Activated CD4-positive, alpha-beta T cell treated with anti-CD3 and anti-CD28 coated beads, Interleukin-2, amount 10 ng/mL, durations not matched to agents 7 days and 5 days (primary cell): ENCODE data around the gene PRPSAP2. TPM values are rescaled to one million over a fixed set of nuclear protein-coding genes. Genes with fewer than 3 reads are reported as not detected.

ENCODE experiments used
- CTCF ChIA-PET: fragments of 350-600 bp; sonication (Branson Sonifier 250); formaldehyde crosslinking; loops from one replicate; lab custom pipeline; 2021; ENCODE audit warnings: antibody characterized with exemption; lab: Charles Lee
- POLR2A ChIA-PET: fragments of 350-600 bp; sonication (Branson Sonifier 250); formaldehyde crosslinking; loops from one replicate; lab custom pipeline; 2021; ENCODE audit warnings: antibody characterized with exemption; lab: Charles Lee
- DNase-seq: peaks from one replicate; pipeline ENCODE4 v3.0.0-alpha.2; 2020
- H3K27ac Mint-ChIP-seq: one replicate; pipeline ENCODE4 v1.8.0; 2021; ENCODE audit warnings: mild to moderate bottlenecking, moderate library complexity, mixed read lengths
- H3K27me3 Mint-ChIP-seq: one replicate; pipeline ENCODE4 v1.8.0; 2021; ENCODE audit warnings: mixed read lengths
- H3K36me3 Mint-ChIP-seq: one replicate; pipeline ENCODE4 v1.8.0; 2021; ENCODE audit warnings: low read depth, mixed read lengths
- H3K4me1 Mint-ChIP-seq: one replicate; pipeline ENCODE4 v1.8.0; 2021; ENCODE audit warnings: mixed read lengths
- H3K4me3 Mint-ChIP-seq: one replicate; pipeline ENCODE4 v1.8.0; 2021; ENCODE audit warnings: mild to moderate bottlenecking, moderate library complexity, mixed read lengths
- H3K9me3 Mint-ChIP-seq: one replicate; pipeline ENCODE4 v1.8.0; 2021; ENCODE audit warnings: mixed read lengths
- total RNA-seq, 2 experiments: library from RNA; stranded (reverse); gene quantifications; one replicate each; pipeline ENCODE4 v1.2.3, GENCODE V29; 2021

Gene PRPSAP2
- total RNA-seq, 2 experiments from 2014 or later, result 47.2 to 49.0 TPM

- Mint-ChIP-seq H3K36me3 (no peaks in the 10 kb centered on the region), H3K27me3 (no peaks in the 10 kb centered on the region), H3K4me1 (peaks cover 9% of the 10 kb centered on the region), H3K27ac (no peak overlapping the region), H3K4me3 (no peak overlapping the region), H3K9me3 (no peaks in the 10 kb centered on the region)
- DNase-seq, result no peak
- ChIA-PET POLR2A (no interaction called here), CTCF (interaction anchor here (0.8 kb wide), 1 partner anchor 9 kb away, joined by 3 read pairs; no protein-coding TSS in a partner anchor)
These were observed 110.4 kb downstream of the PRPSAP2 start for GRCh38 chr17:18968345-18968744.

- no peaks in the 10 kb centered on the region for H3K27me3 Mint-ChIP-seq
- no peaks in the 10 kb centered on the region for H3K9me3 Mint-ChIP-seq
- DNase-seq, result no peak
- ChIA-PET CTCF (interaction anchor here (0.8 to 1.7 kb wide), 2 partner anchors 8 to 9 kb away, joined by 3 to 7 read pairs; no protein-coding TSS in a partner anchor), POLR2A (no interaction called here)
- H3K4me1 Mint-ChIP-seq, result peaks cover 9% of the 10 kb centered on the region
- no peak overlapping the region for H3K4me3 Mint-ChIP-seq
- H3K27ac Mint-ChIP-seq, result no peak overlapping the region
- no peaks in the 10 kb centered on the region for H3K36me3 Mint-ChIP-seq
These were observed 111.3 kb downstream of the PRPSAP2 start for GRCh38 chr17:18968945-18969887.

DNA sequence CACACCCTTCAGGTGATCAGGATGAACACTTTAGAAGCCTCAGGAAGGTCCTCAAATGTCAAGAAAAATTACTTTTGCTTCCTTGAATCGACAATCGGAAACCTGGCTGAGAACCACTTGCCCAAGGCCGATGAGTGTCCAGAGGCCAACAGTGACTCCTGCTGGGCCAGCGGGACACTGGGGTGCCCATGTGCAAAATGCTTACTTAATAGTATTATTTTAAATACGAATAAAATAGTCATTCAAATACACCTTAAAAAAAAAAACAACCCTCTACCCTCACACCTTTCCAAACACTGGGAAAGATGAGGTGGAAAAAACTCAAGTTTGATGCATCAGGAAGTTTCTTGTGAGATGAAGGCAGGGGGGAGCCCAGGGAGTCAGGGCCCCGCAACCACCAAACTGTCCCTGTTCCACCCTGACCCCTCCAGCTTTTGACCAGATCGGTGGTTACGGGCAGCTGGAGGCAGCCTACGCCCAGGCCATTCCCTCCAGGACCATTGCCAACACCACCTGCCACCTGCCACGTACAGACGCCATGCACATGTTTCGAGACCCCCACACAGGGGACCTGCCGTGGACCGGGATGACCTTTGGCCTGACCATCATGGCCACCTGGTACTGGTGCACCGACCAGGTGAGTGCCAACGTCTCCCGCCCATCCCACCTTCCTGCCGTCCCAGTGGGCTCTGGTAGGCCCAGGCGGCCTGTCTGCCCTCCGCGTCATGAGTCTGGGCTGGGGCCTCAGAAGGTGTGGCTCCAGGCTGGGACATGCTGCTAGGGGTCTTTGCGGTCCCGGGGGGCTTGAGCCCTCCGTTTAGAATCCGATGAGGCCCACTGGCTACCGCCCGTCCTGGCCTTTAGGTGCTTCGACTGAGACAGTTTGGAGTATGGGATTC is 112.9 kb downstream of the PRPSAP2 start:
- Mint-ChIP-seq H3K27ac (no peak overlapping the region), H3K36me3 (no peaks in the 10 kb centered on the region)
- POLR2A ChIA-PET, result no interaction called here

DNA sequence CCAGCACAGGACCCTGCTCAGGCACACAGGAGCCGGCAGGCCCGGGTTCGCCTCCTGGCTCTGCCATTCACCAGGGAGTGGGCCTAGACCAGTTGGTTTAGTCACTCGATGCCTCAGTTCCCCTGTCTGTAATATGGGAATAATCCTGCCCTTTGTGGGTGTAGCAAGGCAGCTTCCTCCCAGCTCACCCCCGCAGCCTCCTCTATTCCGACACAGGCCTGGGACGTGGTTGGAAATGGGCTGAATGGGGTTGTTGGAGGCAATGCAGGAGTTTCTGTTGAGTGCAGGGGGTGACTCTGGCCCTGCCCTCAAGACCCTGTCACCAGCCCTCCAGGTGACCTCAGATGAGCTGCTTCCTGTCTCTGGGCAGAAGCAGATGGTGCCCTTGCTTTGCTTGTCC is 113.9 kb downstream of the PRPSAP2 start:
- no peak overlapping the region for H3K27ac Mint-ChIP-seq
- H3K36me3 Mint-ChIP-seq, result no peaks in the 10 kb centered on the region
- H3K4me3 Mint-ChIP-seq, result no peak overlapping the region
- peaks cover 9% of the 10 kb centered on the region for H3K4me1 Mint-ChIP-seq
- POLR2A ChIA-PET, result interaction anchor here (0.6 kb wide), 1 partner anchor 111 kb away, joined by 3 read pairs; no protein-coding TSS in a partner anchor
- H3K27me3 Mint-ChIP-seq, result no peaks in the 10 kb centered on the region
- DNase-seq, result no peak
- no peaks in the 10 kb centered on the region for H3K9me3 Mint-ChIP-seq
- CTCF ChIA-PET, result interaction anchor here (1.0 kb wide), 1 partner anchor 19 kb away, joined by 3 read pairs; no protein-coding TSS in a partner anchor

More for the DNA sequence above, 112.9 kb downstream of the PRPSAP2 start:
- no peak overlapping the region for H3K4me3 Mint-ChIP-seq
- H3K9me3 Mint-ChIP-seq, result no peaks in the 10 kb centered on the region
- peaks cover 9% of the 10 kb centered on the region for H3K4me1 Mint-ChIP-seq
- CTCF ChIA-PET, result interaction anchor here (1.0 to 1.7 kb wide), 2 partner anchors 10 to 20 kb away, joined by 3 to 7 read pairs; no protein-coding TSS in a partner anchor
- no peaks in the 10 kb centered on the region for H3K27me3 Mint-ChIP-seq
- no peak for DNase-seq

- DNase-seq, result no peak
- Mint-ChIP-seq H3K9me3 (no peaks in the 10 kb centered on the region), H3K4me3 (no peak overlapping the region), H3K4me1 (peaks cover 5% of the 10 kb centered on the region), H3K36me3 (no peaks in the 10 kb centered on the region), H3K27me3 (no peaks in the 10 kb centered on the region), H3K27ac (no peak overlapping the region)
- CTCF ChIA-PET, result interaction anchor here (1.2 to 1.9 kb wide), 2 partner anchors 13 to 76 kb away, joined by 3 to 6 read pairs; no protein-coding TSS in a partner anchor
- POLR2A ChIA-PET, result no interaction called here
These were observed 116.6 kb downstream of the PRPSAP2 start for GRCh38 chr17:18974407-18975149.

GRCh38 chr17:18975597-18975996 is 117.7 kb downstream of the PRPSAP2 start:
- ChIA-PET CTCF (interaction anchor here (0.7 to 1.4 kb wide), 3 partner anchors 13 to 77 kb away, joined by 3 to 7 read pairs (median 3); no protein-coding TSS in a partner anchor), POLR2A (no interaction called here)
- H3K27me3 Mint-ChIP-seq, result no peaks in the 10 kb centered on the region
- DNase-seq, result no peak
- H3K36me3 Mint-ChIP-seq, result no peaks in the 10 kb centered on the region
- no peaks in the 10 kb centered on the region for H3K9me3 Mint-ChIP-seq
- no peak overlapping the region for H3K4me3 Mint-ChIP-seq
- no peak overlapping the region for H3K27ac Mint-ChIP-seq
- no peaks in the 10 kb centered on the region for H3K4me1 Mint-ChIP-seq

DNA sequence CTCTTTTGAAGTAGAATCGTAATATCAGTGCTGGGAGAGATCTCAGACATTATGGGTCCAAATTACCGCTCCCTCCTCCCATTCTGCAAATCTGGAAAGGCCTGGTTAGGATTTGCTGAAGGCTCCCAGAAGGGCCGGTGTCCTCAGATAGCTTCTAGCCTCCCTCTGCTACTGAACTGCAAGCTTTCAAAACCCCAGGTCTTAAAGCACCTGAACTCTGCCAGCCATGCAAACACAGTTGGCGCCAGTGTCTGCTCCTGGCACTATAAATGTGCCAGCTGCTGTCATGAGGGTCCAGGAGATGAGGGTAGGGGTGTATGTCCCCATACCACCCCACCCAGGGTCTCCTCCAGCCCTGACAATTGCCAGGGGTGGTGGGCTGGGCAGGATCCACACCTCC is 118.3 kb downstream of the PRPSAP2 start:
- ChIA-PET POLR2A (no interaction called here), CTCF (interaction anchor here (0.7 to 1.4 kb wide), 3 partner anchors 9 to 15 kb away, joined by 3 to 7 read pairs (median 3); no protein-coding TSS in a partner anchor)
- H3K27ac Mint-ChIP-seq, result no peak overlapping the region
- no peak overlapping the region for H3K4me3 Mint-ChIP-seq
- no peaks in the 10 kb centered on the region for H3K36me3 Mint-ChIP-seq
- no peaks in the 10 kb centered on the region for H3K27me3 Mint-ChIP-seq
- H3K9me3 Mint-ChIP-seq, result no peaks in the 10 kb centered on the region
- H3K4me1 Mint-ChIP-seq, result no peaks in the 10 kb centered on the region
- DNase-seq, result no peak

- DNase-seq, result no peak
- no peaks in the 10 kb centered on the region for H3K9me3 Mint-ChIP-seq
- H3K4me1 Mint-ChIP-seq, result no peaks in the 10 kb centered on the region
- H3K36me3 Mint-ChIP-seq, result no peaks in the 10 kb centered on the region
- H3K27me3 Mint-ChIP-seq, result no peaks in the 10 kb centered on the region
- H3K27ac Mint-ChIP-seq, result no peak overlapping the region
- H3K4me3 Mint-ChIP-seq, result no peak overlapping the region
- CTCF ChIA-PET, result interaction anchor here (1.0 to 1.2 kb wide), 2 partner anchors 8 to 19 kb away, joined by 3 read pairs; no protein-coding TSS in a partner anchor
- POLR2A ChIA-PET, result no interaction called here
These were observed 119.1 kb downstream of the PRPSAP2 start for GRCh38 chr17:18977021-18977420.

DNA sequence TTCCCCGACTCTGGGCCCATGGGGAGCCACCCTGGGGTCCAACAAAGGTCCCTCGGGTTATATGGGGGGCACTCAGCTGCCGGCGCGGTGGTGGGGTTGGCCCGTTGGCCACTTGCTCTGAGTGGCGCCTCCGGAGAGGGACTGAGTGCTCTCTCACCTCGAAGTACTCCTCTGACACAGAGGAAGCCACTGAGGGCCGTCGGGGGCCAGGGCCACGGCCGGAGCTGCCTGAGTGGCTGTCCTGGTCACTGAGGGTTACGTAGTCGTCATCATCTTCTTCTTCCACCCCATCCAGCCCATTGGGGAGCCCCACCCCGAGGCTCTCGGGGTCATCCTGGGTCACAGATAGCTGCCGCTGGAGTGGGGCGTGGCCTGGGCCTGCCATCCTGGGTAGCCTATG is 119.7 kb downstream of the PRPSAP2 start:
- DNase-seq, result no peak
- ChIA-PET POLR2A (no interaction called here), CTCF (interaction anchor here (0.6 to 1.2 kb wide), 3 partner anchors 9 to 20 kb away, joined by 3 read pairs; no protein-coding TSS in a partner anchor)
- no peak overlapping the region for H3K4me3 Mint-ChIP-seq
- H3K9me3 Mint-ChIP-seq, result no peaks in the 10 kb centered on the region
- no peaks in the 10 kb centered on the region for H3K36me3 Mint-ChIP-seq
- H3K27me3 Mint-ChIP-seq, result no peaks in the 10 kb centered on the region
- H3K27ac Mint-ChIP-seq, result no peak overlapping the region
- H3K4me1 Mint-ChIP-seq, result no peaks in the 10 kb centered on the region

DNA sequence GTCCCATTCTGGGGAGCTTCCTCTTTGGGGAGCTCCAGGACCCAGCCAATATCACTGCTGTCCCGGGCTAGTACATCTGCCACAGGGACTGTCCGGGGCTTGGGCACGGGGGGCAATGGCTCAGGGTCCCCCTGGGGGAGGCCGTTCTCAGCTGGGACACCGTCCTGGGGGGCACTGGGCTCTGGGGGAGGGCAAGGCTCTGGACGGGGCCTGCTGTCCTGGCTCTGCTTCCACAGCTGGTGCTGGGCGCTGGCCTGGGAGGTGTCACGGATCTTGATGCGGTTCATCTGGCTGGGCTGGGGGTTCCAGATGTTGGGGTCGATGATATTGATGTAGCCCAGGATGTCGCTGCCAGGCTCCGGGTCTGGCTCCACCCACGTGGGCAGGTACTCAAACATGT is 120.1 kb downstream of the PRPSAP2 start:
- ChIA-PET POLR2A (no interaction called here), CTCF (interaction anchor here (0.8 to 1.3 kb wide), 3 partner anchors 9 to 23 kb away, joined by 3 to 5 read pairs (median 3); no protein-coding TSS in a partner anchor)
- no peak overlapping the region for H3K27ac Mint-ChIP-seq

DNA sequence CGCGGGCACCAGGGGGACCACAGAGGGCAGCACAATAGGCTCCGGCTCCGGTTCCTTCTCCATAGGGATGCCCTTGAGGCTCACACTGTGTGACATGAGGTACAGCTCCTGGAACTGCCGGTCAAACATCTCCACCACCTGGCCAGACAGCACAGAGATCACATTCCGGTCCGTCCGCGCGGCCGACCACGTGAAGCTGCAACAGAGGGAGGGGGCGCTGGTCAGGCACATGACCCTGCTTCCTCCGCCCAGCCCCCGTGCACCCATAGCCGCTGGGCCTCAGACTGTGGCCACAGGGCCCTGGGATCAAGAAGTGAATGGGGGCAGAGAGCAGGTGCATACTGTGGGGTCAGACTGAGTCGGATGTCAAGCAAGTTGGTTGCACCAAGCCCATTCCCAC is 120.7 kb downstream of the PRPSAP2 start:
- no peak for DNase-seq
- Mint-ChIP-seq H3K9me3 (no peaks in the 10 kb centered on the region), H3K27me3 (no peaks in the 10 kb centered on the region), H3K27ac (no peak overlapping the region), H3K4me3 (no peak overlapping the region), H3K4me1 (no peaks in the 10 kb centered on the region), H3K36me3 (no peaks in the 10 kb centered on the region)
- CTCF ChIA-PET, result interaction anchor here (1.3 kb wide), 1 partner anchor 22 kb away, joined by 5 read pairs; no protein-coding TSS in a partner anchor
- POLR2A ChIA-PET, result no interaction called here

More for the DNA sequence above, 120.1 kb downstream of the PRPSAP2 start:
- Mint-ChIP-seq H3K9me3 (no peaks in the 10 kb centered on the region), H3K4me3 (no peak overlapping the region), H3K36me3 (no peaks in the 10 kb centered on the region), H3K4me1 (no peaks in the 10 kb centered on the region), H3K27me3 (no peaks in the 10 kb centered on the region)
- DNase-seq, result no peak
